A549 treated with AZD9567 at 1 μM for 4 hours (cell line): ENCODE data around the gene PCOLCE2. TPM values are rescaled to one million over a fixed set of nuclear protein-coding genes. Genes with fewer than 3 reads are reported as not detected.

ENCODE experiments used
- total RNA-seq: library from RNA; stranded (reverse); fragments of 200-300 nt; extraction: Qiagen RNA extraction; gene quantifications from 5 replicates; pipeline ENCODE4 v1.2.3, GENCODE V29; 2022; ENCODE audit not compliant: insufficient read depth

The PCOLCE2 gene
- 23.4 to 52.5 TPM (median 27.2 TPM) in 5 replicates for total RNA-seq

DNA sequence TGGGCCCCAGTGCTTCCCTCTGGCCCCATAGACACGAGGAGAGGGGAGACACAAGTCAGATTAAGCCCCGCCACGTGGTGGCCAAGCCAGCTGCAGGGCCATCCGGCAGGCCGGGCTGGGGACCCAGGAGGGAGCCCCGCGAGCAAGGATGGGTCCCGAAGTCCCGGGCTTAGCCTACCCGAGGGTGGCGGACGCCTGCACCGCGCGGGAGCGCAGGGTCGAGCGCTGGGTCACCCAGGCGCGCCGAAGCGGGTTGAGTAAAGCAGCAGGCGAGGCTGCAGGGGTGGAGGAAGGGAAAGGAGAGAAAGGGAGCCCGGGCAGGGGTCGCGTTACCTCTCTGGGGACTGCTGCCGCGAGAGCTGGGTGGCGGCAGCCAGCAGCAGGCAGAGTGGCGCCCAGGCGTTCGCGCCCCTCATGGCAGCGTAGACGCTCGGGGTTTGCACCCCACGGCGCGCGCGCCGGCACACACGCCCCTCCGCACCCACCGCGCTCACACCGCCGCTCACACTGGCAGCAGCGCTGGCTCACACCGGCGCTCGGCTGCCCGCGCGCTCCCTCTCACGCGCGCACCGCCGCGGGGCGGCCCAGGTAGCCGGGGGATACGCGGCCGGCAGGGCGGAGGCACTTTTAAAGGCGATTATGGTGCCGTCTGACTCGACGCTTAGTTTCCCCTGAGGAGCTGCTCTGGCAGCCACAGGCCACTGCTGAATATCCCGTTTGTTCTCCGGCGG is at the start of gene PCOLCE2:
Gene PCOLCE2, minus strand, starts transcription at position 603 of the 731 bp plus-strand sequence. Its CDS starts 187 bp downstream, at position 416.

Other genes starting within 250 kb of the PCOLCE2 start
- 3.1 to 8.5 TPM (median 7.1 TPM) in 5 replicates for gene TRPC1, start 165.0 kb downstream of the PCOLCE2 start, total RNA-seq
- 1.8 to 2.4 TPM (median 2.2 TPM) in 5 replicates for gene PAQR9, start 74.6 kb upstream of the PCOLCE2 start, total RNA-seq
- 73.9 to 128 TPM (median 93.0 TPM) in 5 replicates for gene U2SURP, start 112.5 kb upstream of the PCOLCE2 start, total RNA-seq
- gene CHST2, start 230.7 kb upstream of the PCOLCE2 start, total RNA-seq, result 0.56 to 1.2 TPM (median 0.93 TPM) in 5 replicates